ENCODE data around the gene SRSF8. TPM values are rescaled to one million over a fixed set of nuclear protein-coding genes. Genes with fewer than 3 reads are reported as not detected.
"Not testable (repeated sequence)": the region's sequence is repeated elsewhere in the genome, so short reads cannot be mapped to it uniquely, and the experiment has no call there.

The SRSF8 gene
- total and polyA plus RNA-seq, 9 of the 15 experiments (the other 6 are each of a cell fraction or from before 2014, with no cell fraction given): 18.0 to 53.4 (median 27.9) TPM

DNA sequence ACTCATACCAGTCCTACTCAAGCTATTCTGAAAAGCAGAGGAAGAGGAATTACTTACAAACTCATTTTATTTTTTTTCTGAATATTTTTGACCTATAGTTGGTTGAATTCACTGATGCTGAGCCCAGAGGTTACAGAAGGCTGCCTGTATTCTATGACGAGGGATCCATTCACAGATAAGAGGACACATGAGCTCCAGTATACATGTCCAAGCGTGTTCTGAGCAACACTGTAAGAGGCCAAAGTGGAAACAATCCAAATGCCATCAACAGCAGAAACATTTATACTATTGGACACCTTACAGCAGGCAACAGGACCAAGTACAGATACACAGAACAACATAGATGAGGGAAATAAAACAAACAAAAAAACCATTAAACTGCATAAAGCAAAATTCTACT is 31.4 kb upstream of the SRSF8 start (continued):
- TF ChIP-seq, protein P1, sequence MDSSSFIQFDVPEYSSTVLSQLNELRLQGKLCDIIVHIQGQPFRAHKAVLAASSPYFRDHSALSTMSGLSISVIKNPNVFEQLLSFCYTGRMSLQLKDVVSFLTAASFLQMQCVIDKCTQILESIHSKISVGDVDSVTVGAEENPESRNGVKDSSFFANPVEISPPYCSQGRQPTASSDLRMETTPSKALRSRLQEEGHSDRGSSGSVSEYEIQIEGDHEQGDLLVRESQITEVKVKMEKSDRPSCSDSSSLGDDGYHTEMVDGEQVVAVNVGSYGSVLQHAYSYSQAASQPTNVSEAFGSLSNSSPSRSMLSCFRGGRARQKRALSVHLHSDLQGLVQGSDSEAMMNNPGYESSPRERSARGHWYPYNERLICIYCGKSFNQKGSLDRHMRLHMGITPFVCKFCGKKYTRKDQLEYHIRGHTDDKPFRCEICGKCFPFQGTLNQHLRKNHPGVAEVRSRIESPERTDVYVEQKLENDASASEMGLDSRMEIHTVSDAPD (CRISPR knock-in tag; IDR thresholded peaks at IDR 0.05): no peak
- no peak for TF ChIP-seq TSC22D4 (tag; IDR thresholded peaks at IDR 0.05)
- no peak for TF ChIP-seq FOXJ3 (CRISPR knock-in tag; IDR thresholded peaks at IDR 0.05)
- TF ChIP-seq RBM14 (IDR thresholded peaks at IDR 0.05; ENCODE audit: borderline replicate concordance, insufficient read depth, low read depth, low read length): no peak
- TF ChIP-seq, protein P2, sequence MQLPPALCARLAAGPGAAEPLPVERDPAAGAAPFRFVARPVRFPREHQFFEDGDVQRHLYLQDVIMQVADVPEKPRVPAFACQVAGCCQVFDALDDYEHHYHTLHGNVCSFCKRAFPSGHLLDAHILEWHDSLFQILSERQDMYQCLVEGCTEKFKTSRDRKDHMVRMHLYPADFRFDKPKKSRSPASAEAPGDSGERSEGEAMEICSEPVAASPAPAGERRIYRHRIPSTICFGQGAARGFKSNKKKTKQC (CRISPR knock-in tag; IDR thresholded peaks at IDR 0.05): no peak
- TF ChIP-seq ZNF766 (CRISPR knock-in tag; conservative IDR thresholded peaks at IDR 0.05): no peak
- no peak for TF ChIP-seq HSF4 (CRISPR knock-in tag; IDR thresholded peaks at IDR 0.05; ENCODE audit: borderline replicate concordance)
- TF ChIP-seq PYGO2 (tag; IDR thresholded peaks at IDR 0.05): no peak
- no peak for TF ChIP-seq ZNF311 (CRISPR knock-in tag; IDR thresholded peaks at IDR 0.05)

DNA sequence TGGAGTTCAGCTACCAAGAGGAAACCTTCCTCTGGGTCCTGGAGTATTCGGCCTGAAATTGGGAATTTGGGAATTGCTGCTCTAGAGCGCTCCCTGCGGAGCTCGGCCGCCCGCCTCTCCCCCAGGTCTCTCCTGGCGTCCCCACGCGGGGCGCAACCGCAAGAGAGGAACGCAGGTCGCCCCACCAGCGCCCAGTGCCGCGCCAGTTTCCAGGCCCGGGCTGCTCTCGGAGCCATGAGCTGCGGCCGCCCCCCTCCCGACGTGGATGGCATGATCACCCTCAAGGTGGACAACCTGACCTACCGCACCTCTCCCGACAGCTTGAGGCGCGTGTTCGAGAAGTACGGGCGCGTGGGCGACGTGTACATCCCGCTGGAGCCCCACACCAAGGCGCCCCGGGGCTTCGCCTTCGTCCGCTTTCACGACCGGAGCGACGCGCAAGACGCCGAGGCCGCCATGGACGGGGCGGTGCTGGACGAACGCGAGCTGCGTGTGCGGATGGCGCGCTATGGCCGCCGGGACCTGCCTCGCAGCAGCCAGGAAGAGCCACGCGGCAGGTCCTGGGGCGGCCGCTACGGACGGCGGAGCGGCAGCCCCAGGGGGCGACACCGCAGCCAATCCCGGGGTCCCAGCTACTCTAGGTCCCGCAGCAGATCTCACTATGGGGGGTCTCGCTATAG is 29.2 kb upstream of the SRSF8 start:
- H3K4me3 ChIP-seq; intact Hi-C loops (cut with micrococcal nuclease); POLR2A ChIA-PET; H3K9me3 ChIP-seq (replicated peaks; ENCODE audit: control insufficient read depth, insufficient read depth, low read depth, low read length); ATAC-seq; H2AFZ ChIP-seq (ENCODE audit: low read depth, low read length); DNase-seq (ENCODE audit: extremely low read depth in 1 of 4, low spot score in 3 of 4); H4K20me1 ChIP-seq (replicated peaks; ENCODE audit: control insufficient read depth, insufficient read depth, low read length); H3K27ac ChIP-seq (ENCODE audit: extremely low read depth, low read depth, low read length); in situ Hi-C loops (cut with MboI); H3K79me2 ChIP-seq (ENCODE audit: control insufficient read depth, insufficient read depth, low read length); H3K4me2 ChIP-seq (ENCODE audit: insufficient read depth, low read length); BruUV-seq (replicated peaks); FAIRE-seq; H3K4me1 ChIP-seq (replicated peaks in 1 of 2; ENCODE audit: control insufficient read depth in 2 of 2, insufficient read depth in 2 of 2, low read length in 2 of 2); H3K9me1 ChIP-seq (ENCODE audit: control insufficient read depth, insufficient read depth, low read length); H3K36me3 ChIP-seq (ENCODE audit: control insufficient read depth, insufficient read depth, low read length); CTCF ChIA-PET (ENCODE audit: low intra/inter-chr PET ratio); H3K9ac ChIP-seq (ENCODE audit: insufficient read depth in 1 of 2, low read depth in 2 of 2, low read length in 2 of 2): not testable (repeated sequence)
- WGBS (ENCODE audit: insufficient coverage, low coverage, missing lambda C conversion rate): 83% methylated on average over 25 of the region's 71 CpGs
- peaks cover 0 to 11% of the 10 kb centered on the region in 2 experiments; a peak in 2 of 5 replicates for H3K27me3 ChIP-seq (ENCODE audit: control insufficient read depth in 2 of 2, insufficient read depth in 2 of 2, low read length in 2 of 2)
